B cell (primary cell): ENCODE results near the gene FGD4.

Experiments used
- CTCF ChIP-seq: fragments of 200-600 bp; IDR thresholded peaks from one replicate; pipeline ENCODE4 v1.8.0; 2022; ENCODE audit warnings: antibody characterized with exemption, mild to moderate bottlenecking
- EZH2 ChIP-seq: IDR thresholded peaks from 2 replicates; pipeline ENCODE4 v1.6.1; 2012; ENCODE audit warnings: borderline replicate concordance, low read depth, mild to moderate bottlenecking, moderate library complexity, low read length; ENCODE audit not compliant: insufficient read depth, poor library complexity, severe bottlenecking

GRCh38 chr12:32366714-32367113 lies 32.6 kb upstream of the FGD4 start:
- TF ChIP-seq CTCF (no peak), EZH2 (no peak)
